Naive thymus-derived CD8-positive, alpha-beta T cell (primary cell): Measurements from ENCODE around the gene VRTN. TPM values are rescaled to one million over a fixed set of nuclear protein-coding genes. Genes with fewer than 3 reads are reported as not detected.

Source experiments
- ATAC-seq, 2 donors: fragments of 150-1000 bp; cut with Tn5 transposase in 1 of 2; sonication (Bioruptor Pico), chemical (Tn5 transposase) in 1 of 2; 1 replicate in 1 of 2; 2 replicates in 1 of 2; pipeline ENCODE4 v1.10.0; 2021; ENCODE audit warnings: mild to moderate bottlenecking in 2 of 2, moderate library complexity in 2 of 2
- POLR2A ChIA-PET: fragments of 350-600 bp; sonication (Branson Sonifier 250); formaldehyde crosslinking; loops from one replicate; lab custom pipeline; 2021; ENCODE audit warnings: antibody characterized with exemption; lab: Charles Lee
- DNase-seq, 10 donors: peaks; one replicate each; pipeline versions ENCODE4 v3.0.0 to v3.0.0-alpha.2; 2020 to 2022
- H3K27ac Mint-ChIP-seq, 10 donors: one replicate each; pipeline ENCODE4 v1.8.0; 2020 to 2022; ENCODE audit warnings: mild to moderate bottlenecking in 10 of 10, mixed read lengths in 10 of 10, moderate library complexity in 4 of 10, inconsistent platforms in 1 of 10
- H3K27me3 Mint-ChIP-seq, 5 donors: one replicate each; pipeline ENCODE4 v1.8.0; 2021 to 2022; ENCODE audit warnings: mixed read lengths in 5 of 5
- H3K36me3 Mint-ChIP-seq, 3 donors: one replicate each; pipeline ENCODE4 v1.8.0; 2020 to 2022; ENCODE audit warnings: mixed read lengths in 3 of 3, mild to moderate bottlenecking in 2 of 3, inconsistent platforms in 1 of 3
- H3K4me1 Mint-ChIP-seq, 4 donors: one replicate each; pipeline ENCODE4 v1.8.0; 2021 to 2022; ENCODE audit warnings: mixed read lengths in 4 of 4
- H3K4me3 Mint-ChIP-seq, 10 donors: one replicate each; pipeline ENCODE4 v1.8.0; 2020 to 2022; ENCODE audit warnings: mild to moderate bottlenecking in 10 of 10, mixed read lengths in 10 of 10, moderate library complexity in 6 of 10, inconsistent platforms in 1 of 10
- H3K9me3 Mint-ChIP-seq, 9 donors: one replicate each; pipeline ENCODE4 v1.8.0; 2020 to 2022; ENCODE audit warnings: mixed read lengths in 9 of 9, mild to moderate bottlenecking in 3 of 9, inconsistent platforms in 1 of 9, moderate library complexity in 1 of 9
- polyA plus RNA-seq, 3 donors: library from polyadenylated mRNA; unstranded; fragments of 300-500 nt; fragmentation: Illumina TruSeq; gene quantifications; one replicate each; pipeline ENCODE4 v1.2.3, GENCODE V29; 2021
- total RNA-seq, 8 experiments: library from RNA in 2 of 8; stranded (reverse) in 2 of 8; gene quantifications; one replicate each; pipeline ENCODE4 v1.2.3 and lab custom pipeline; 2021 to 2026

VRTN gene, protein sequence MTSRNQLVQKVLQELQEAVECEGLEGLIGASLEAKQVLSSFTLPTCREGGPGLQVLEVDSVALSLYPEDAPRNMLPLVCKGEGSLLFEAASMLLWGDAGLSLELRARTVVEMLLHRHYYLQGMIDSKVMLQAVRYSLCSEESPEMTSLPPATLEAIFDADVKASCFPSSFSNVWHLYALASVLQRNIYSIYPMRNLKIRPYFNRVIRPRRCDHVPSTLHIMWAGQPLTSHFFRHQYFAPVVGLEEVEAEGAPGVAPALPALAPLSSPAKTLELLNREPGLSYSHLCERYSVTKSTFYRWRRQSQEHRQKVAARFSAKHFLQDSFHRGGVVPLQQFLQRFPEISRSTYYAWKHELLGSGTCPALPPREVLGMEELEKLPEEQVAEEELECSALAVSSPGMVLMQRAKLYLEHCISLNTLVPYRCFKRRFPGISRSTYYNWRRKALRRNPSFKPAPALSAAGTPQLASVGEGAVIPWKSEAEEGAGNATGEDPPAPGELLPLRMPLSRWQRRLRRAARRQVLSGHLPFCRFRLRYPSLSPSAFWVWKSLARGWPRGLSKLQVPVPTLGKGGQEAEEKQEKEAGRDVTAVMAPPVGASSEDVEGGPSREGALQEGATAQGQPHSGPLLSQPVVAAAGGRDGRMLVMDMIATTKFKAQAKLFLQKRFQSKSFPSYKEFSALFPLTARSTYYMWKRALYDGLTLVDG
- total RNA-seq = not detected
- polyA plus RNA-seq = not detected
- total RNA-seq (lab: John Stamatoyannopoulos, UW) = 0 reads per million in 6 experiments

DNA sequence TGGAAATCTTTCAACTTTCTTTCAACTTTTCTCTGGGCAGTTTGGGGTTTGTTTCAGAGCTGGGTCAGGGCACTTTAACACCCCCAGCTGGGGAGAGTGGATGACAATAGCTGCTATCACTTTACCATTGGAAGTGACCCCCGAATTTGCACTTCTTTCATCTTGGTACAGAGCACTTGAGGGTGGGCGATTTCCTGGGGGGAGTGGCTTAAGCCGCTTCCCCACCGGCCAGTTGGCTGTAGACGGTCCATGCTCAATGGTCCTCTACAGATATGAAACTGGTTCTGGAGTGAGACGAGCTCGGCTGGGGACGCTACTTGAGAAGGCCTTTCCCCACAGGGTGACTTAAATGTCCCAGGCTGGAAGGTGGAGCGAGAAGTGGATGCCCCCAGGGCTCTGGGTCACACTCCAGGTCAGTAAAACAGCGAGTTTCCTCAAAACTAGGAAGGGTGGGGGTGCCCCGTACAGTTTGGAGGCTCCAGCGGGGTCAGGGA is at the start of gene VRTN:
TSS of gene VRTN (plus strand) at position 231 of the 494 bp plus-strand sequence. CDS start 8,313 bp downstream, outside the sequence.
- H3K27ac Mint-ChIP-seq = no peak within 1 kb of the TSS
- no peak for ATAC-seq

DNA sequence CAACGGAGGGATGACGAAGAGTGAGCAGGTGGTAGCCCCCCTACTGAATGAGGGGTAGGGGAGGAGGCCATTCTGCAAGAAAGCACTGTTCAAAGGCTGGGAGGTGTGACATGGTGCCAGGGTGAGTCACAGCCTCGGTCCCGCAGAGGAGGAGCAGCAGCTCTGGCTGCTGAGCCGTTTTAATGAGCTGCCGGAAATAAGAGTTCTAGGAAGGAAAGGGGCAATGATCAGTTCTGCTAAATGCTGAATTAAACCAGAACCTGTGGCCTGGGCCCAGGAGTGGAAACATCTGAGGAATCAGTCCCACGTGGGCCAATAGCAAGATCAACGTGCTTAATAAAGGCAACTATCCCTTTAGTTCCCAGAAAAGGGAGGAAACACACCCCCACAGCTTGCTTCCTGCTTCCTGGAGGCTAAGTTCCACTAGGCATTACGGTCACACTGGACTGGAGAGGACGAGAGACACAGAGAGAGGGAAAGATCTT is 49.2 kb upstream of the VRTN start:
- Mint-ChIP-seq H3K36me3 (peaks cover 0 to 48% (median 2%) of the 10 kb centered on the region in 3 donors), H3K9me3 (no peaks in the 10 kb centered on the region), H3K27ac (peak overlapping the region in 5 of 10 donors; percentile 10 to 74 (median 56)), H3K4me3 (peak overlapping the region in 3 of 10 donors; percentile 6 to 34 (median 22)), H3K4me1 (peaks cover 20 to 43% (median 33%) of the 10 kb centered on the region in 4 donors), H3K27me3 (no peaks in the 10 kb centered on the region)
- ATAC-seq (no peak), DNase-seq (no peak)
- POLR2A ChIA-PET = no interaction called here

More for the DNA sequence above, at the start of gene VRTN:
- Mint-ChIP-seq H3K27me3 (peaks cover 0 to 8% (median 5%) of the 10 kb centered on the region in 5 donors), H3K9me3 (no peaks in the 10 kb centered on the region), H3K4me1 (no peaks in the 10 kb centered on the region), H3K36me3 (no peaks in the 10 kb centered on the region), H3K4me3 (no peak within 1 kb of the TSS)
- no peak for DNase-seq
- POLR2A ChIA-PET = no interaction called here

DNA sequence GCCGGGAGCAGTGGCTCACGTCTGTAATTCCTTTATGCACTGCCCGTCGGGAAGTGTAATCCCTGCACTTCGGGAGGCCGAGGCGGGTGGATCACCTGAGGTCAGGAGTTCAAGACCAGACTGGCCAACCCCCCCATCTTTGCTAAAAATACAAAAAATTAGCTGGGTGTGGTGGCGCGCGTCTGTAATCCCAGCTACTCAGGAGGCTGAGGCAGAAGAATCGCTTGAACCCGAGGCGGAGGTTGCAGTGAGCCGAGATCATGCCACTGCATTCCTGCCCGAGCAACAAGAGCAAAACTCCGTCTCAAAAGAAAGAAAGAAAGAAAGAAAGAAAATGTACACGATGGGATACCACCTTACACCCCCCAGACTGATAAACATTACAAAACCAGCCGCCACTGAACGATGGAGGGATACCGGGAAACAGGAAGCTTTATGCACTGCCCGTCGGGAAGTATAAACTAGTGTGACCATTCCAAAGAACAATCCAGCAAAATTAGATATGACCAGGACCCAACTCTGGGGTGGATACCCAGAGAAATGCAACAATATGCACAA is 46.6 kb upstream of the VRTN start:
- peak overlapping the region; percentile 91 to 100 (median 96) for H3K4me3 Mint-ChIP-seq
- ATAC-seq (peak in 1 of 2 donors; percentile 1), DNase-seq (no peak)
- H3K4me1 Mint-ChIP-seq = peaks cover 17 to 44% (median 30%) of the 10 kb centered on the region in 4 donors
- no peaks in the 10 kb centered on the region for H3K9me3 Mint-ChIP-seq
- H3K27me3 Mint-ChIP-seq = no peaks in the 10 kb centered on the region
- POLR2A ChIA-PET = interaction anchor here (1.3 kb wide), 1 partner anchor 12 kb away, joined by 3 read pairs; no protein-coding TSS in a partner anchor
- peaks cover 0 to 30% (median 2%) of the 10 kb centered on the region in 3 donors for H3K36me3 Mint-ChIP-seq
- peak overlapping the region; percentile 93 to 100 (median 96) for H3K27ac Mint-ChIP-seq

DNA sequence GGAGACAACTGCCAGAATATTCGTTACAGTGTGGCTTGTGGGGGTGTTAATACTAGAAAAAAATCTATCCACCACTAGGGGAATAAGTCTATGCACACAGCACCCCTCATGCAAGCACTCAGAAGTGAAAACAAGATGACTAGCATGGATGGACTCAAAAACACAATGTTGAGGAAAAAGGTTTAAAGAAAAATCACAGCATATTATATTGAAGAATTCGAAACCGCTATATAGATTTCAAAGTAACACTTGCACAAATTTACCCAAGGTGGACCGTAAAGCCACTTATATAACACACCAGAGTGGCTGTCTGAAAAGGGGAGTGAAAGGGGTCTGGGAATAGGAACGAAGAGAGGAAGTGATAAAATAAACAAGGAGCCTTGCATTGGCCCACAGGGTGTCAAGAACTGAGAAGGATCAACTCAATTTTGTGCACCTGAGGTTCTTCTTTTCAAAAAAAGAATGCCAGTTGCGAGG is 46.1 kb upstream of the VRTN start:
- no peaks in the 10 kb centered on the region for H3K27me3 Mint-ChIP-seq
- H3K9me3 Mint-ChIP-seq = no peaks in the 10 kb centered on the region
- H3K4me3 Mint-ChIP-seq = peak overlapping the region; percentile 91 to 100 (median 96)
- peaks cover 0 to 27% (median under 1%) of the 10 kb centered on the region in 3 donors for H3K36me3 Mint-ChIP-seq
- DNase-seq (peak in 6 of 10 donors; percentile 23 to 68 (median 48)), ATAC-seq (peak; percentile 78 to 86)
- POLR2A ChIA-PET = interaction anchor here (0.5 to 1.3 kb wide), 4 partner anchors 10 to 1244 kb away, joined by 3 to 4 read pairs (median 3); partner anchors contain the start of gene RBM25
- peaks cover 17 to 44% (median 30%) of the 10 kb centered on the region in 4 donors for H3K4me1 Mint-ChIP-seq
- H3K27ac Mint-ChIP-seq = peak overlapping the region; percentile 93 to 100 (median 96)

DNA sequence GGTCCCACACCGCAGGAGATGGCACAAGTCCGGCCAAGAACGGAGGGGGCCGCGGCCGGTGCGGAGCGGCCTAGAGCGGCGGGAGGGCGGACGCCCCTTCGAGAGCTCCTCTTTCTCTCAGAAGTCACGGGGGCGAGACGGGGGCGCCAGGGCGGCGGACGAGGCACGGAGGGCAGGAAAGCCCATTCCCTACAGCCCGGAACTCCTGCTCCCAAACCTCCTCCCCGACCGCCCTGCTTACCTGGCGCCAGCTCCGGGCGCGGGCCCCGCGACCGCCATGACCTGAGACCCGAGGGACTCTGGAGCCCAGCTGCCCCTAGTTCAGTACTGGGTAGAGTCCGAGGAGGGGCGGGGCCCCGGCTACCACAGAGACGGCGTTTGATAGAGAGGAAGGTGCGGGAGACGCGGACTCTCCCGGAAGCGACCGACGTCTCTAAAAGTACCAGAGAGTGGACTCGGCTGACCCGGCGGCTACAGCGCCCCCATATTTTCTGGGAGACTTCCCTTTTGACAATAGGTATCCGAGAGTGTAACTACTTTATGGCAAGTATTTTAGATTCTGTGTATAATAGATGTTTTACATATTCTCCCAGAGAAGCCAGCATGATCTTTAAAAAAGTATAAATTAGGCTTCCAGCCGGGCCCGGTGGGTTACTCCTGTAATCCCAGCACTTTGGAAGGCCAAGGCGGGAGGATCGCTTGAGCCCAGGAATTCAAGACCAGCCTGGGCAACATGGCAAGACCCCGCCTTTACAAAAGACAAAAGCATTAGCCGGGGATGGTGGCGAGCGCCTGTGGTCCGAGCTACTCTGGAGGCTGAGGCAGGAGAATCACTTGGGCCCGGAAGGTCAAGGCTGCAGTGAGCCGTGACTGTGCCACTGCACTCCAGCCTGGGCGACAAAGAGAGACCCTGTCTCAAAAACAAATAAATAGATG is 45.4 kb upstream of the VRTN start, which contains the start of gene ABCD4:
TSS of gene ABCD4 (minus strand) at position 301 of the 936 bp plus-strand sequence. CDS start at position 279, 22 bp downstream.
- Mint-ChIP-seq H3K36me3 (peaks cover 0 to 21% (median 0%) of the 10 kb centered on the region in 3 donors), H3K27me3 (no peaks in the 10 kb centered on the region), H3K4me3 (peak within 1 kb of the TSS; percentile 91 to 100 (median 96)), H3K4me1 (peaks cover 16 to 40% (median 30%) of the 10 kb centered on the region in 4 donors), H3K9me3 (no peaks in the 10 kb centered on the region), H3K27ac (peak within 1 kb of the TSS; percentile 93 to 100 (median 96))
- ATAC-seq (peak; percentile 81 to 88), DNase-seq (peak; percentile 56 to 86 (median 74))
- POLR2A ChIA-PET = interaction anchor here (0.5 to 1.3 kb wide), 5 partner anchors 9 to 1244 kb away, joined by 3 to 4 read pairs (median 3); partner anchors contain the start of gene RBM25

DNA sequence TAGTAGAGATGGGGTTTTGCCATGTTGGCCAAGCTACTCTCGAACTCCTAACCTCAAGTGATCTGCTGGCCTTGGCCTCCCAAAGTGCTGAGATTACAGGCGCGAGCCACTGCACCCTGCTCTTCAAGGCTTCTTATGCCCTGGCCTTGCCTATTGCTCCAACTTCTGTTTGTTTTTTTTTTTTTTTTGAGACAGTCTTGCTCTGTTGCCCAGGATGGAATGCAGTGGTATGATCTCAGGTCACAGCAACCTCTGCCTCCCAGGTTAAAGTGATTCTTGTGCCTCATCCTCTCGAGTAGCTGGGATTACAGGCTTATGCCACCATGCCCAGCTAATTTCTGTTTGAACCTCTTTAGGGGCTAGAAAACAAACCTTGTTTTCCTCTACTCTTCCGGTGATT is 39.6 kb upstream of the VRTN start:
- Mint-ChIP-seq H3K9me3 (no peaks in the 10 kb centered on the region), H3K36me3 (no peaks in the 10 kb centered on the region), H3K27me3 (no peaks in the 10 kb centered on the region), H3K4me1 (peaks cover 0 to 5% (median 0%) of the 10 kb centered on the region in 4 donors), H3K27ac (peak overlapping the region in 2 of 10 donors; percentile 17 to 23), H3K4me3 (no peak overlapping the region)
- DNase-seq = no peak
- no peak for ATAC-seq
- POLR2A ChIA-PET = no interaction called here

DNA sequence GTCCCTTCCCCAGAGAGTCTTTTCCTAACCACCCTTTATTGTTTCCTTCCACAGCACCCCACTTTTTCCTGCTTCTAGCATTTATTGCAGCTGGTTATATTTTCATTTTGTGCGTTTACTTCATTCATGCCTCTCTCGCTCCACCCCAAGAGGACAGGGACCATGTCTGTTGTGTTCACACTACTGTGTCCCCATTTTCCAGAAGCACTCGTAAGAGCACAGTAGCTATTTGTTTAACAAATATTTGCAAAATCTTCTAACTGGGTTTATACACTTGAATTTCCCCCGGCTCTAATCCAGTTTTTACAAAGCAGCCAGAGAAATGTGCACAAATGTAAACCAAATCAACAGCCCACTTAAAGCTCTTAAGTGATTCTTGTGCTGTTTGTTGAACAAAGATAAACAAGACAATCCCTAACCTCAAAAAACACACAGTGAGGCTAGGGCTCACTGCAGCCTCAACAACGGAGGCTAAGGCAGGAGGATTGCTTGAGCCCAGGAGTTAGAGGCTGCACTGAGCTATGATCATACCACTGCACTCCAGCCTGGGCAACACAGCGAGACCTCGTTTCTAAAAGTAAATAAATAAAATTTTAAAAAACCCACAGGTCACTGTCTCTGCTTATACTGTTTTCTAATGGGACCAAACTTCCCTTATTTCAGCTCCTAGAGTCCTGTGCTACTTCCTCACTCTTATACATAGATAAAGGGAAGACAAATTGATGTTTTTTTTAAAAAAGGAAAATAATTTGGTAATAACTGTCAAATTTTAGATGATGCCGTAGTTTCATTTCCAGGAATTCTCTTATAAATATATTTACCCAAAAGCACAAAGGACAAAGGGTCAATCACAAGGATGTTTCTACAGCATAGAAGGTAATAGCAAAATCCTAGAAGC is 38.9 kb upstream of the VRTN start:
- Mint-ChIP-seq H3K9me3 (no peaks in the 10 kb centered on the region), H3K4me3 (no peak overlapping the region), H3K27me3 (no peaks in the 10 kb centered on the region), H3K4me1 (peaks cover 0 to 2% (median 0%) of the 10 kb centered on the region in 4 donors), H3K36me3 (no peaks in the 10 kb centered on the region), H3K27ac (peak overlapping the region in 1 of 10 donors; percentile 17)
- POLR2A ChIA-PET = no interaction called here
- no peak for DNase-seq
- ATAC-seq = no peak

DNA sequence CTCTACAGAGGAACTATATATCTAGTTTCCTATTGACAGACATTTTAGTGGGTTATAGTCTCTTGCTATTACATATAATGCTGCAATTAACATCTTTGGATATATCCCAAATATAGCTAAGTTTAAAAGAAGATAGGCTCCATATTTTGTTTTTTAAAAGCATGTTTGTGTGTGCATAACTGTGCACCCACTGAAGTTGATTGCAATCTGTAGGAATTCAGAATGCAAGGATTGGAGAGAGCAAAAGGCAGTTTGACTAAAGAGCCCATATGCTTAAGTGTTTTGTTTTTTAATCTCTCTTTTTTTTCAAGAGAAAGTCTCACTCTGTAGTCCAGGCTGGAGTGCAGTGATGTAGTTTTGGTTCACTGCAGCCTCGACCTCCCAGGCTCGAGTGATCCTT is 36.1 kb upstream of the VRTN start:
- Mint-ChIP-seq H3K27ac (no peak overlapping the region), H3K27me3 (peaks cover 0 to 4% (median 0%) of the 10 kb centered on the region in 5 donors), H3K36me3 (no peaks in the 10 kb centered on the region), H3K9me3 (no peaks in the 10 kb centered on the region), H3K4me1 (no peaks in the 10 kb centered on the region), H3K4me3 (no peak overlapping the region)
- ATAC-seq (no peak), DNase-seq (no peak)
- POLR2A ChIA-PET = interaction anchor here (0.7 kb wide), 3 partner anchors 10 to 1112 kb away, joined by 3 to 4 read pairs (median 3); partner anchors contain the start of gene ABCD4

DNA sequence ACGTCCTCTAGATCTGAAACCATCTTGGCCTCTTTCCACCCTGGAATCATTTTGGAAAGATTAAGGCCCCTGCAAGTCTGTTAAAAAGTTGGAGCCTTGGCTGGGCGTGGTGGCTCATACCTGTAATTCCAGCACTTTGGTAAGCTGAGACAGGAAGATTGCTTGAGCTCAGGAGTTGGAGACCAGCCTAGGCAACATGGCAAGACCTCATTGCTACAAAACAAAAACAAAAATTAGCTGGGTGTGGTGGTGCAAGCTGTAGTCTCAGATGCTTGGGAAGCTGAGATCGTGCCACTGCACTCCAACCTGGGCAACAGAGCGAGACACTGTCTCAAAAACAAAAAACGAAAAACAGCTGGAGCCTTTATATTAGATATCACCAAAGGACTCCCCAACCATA is 34.7 kb upstream of the VRTN start:
- Mint-ChIP-seq H3K27ac (peak overlapping the region in 1 of 10 donors; percentile 76), H3K36me3 (no peaks in the 10 kb centered on the region), H3K9me3 (no peaks in the 10 kb centered on the region), H3K4me1 (no peaks in the 10 kb centered on the region), H3K4me3 (no peak overlapping the region), H3K27me3 (peaks cover 0 to 4% (median 0%) of the 10 kb centered on the region in 5 donors)
- no peak for ATAC-seq
- POLR2A ChIA-PET = interaction anchor here (1.0 kb wide), 1 partner anchor 11 kb away, joined by 3 read pairs; the partner anchor contains the start of gene ABCD4
- no peak for DNase-seq

DNA sequence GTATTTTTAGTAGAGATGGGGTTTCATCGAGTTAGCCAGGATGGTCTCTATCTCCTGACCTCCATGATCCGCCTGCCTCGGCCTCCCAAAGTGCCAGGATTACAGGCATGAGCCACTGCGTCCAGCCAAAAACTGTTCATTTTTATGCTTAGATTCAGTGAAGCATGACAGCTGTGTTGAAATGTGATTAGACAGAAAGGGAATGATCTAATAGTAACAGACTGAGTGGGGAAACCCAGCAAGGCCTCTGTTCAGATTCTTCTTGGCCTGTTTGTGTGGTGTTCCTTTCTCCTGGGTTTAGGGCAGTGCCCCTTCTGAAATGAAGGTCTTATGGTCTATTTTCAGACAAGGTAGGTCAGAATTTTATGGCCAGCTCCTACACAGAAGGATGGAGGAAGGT is 33.7 kb upstream of the VRTN start:
- no peak for ATAC-seq
- Mint-ChIP-seq H3K27ac (no peak overlapping the region), H3K36me3 (no peaks in the 10 kb centered on the region), H3K4me3 (no peak overlapping the region), H3K4me1 (no peaks in the 10 kb centered on the region), H3K9me3 (no peaks in the 10 kb centered on the region), H3K27me3 (peaks cover 0 to 8% (median 4%) of the 10 kb centered on the region in 5 donors)
- POLR2A ChIA-PET = no interaction called here
- DNase-seq = no peak
